ENCODE results near the gene GPR63.

- no peak for TF ChIP-seq CTCF (IDR thresholded peaks at IDR 0.05)
- TF ChIP-seq POLR2AphosphoS5 (IDR thresholded peaks at IDR 0.05; ENCODE audit: low read depth, low read length), result no peak
- TF ChIP-seq REST (IDR thresholded peaks at IDR 0.05; ENCODE audit: insufficient read depth in 1 of 2, low read depth in 2 of 2, low read length in 1 of 2), result no peak
- TF ChIP-seq SIN3A (IDR thresholded peaks at IDR 0.05; ENCODE audit: borderline replicate concordance, insufficient read depth, low read depth, low read length), result no peak
Measured at GRCh38 chr6:96861588-96861987, 24.3 kb upstream of the GPR63 start.
